HG02973 (cell line): Measurements from ENCODE around the gene SMURF2.
A peak's percentile ranks its signal among the peaks of the same experiment; 100 is the strongest.
"Not testable (repeated sequence)": the region's sequence is repeated elsewhere in the genome, so short reads cannot be mapped to it uniquely, and the experiment has no call there.

Experiments
- ATAC-seq: cut with Tn5 transposase; IDR thresholded peaks from one replicate; pipeline ENCODE4 v1.9.1; 2021; ENCODE audit warnings: moderate library complexity; ENCODE audit not compliant: unreplicated experiment

SMURF2 gene

GRCh38 chr17:64661976-64662773 is at the start of gene SMURF2:
Gene SMURF2, minus strand, starts transcription at chr17:64662307. Its CDS starts 427 bp downstream, at chr17:64661880.
- peak; percentile 77 for ATAC-seq

DNA sequence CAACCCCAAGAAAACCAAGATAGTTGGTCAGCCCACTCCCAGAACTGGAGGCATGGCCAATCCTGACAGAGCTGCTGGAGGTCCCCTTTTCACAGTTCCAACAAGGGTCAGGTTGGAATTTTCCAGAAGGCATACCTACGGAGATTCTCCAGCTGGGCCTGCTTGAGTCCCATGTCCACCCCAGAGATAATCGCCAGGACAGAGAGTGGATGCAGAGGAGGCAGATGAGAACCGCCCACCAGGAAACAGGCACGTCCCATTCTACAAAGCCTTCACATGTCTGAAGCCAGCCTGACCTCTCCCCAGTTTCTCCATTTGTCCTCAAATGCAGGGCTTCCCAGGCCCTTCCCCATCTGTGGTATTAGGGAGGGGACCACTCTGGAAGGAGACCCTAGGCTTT is 47.4 kb upstream of the SMURF2 start:
- no peak for ATAC-seq

- no peak for ATAC-seq
These were observed 45.0 kb upstream of the SMURF2 start for GRCh38 chr17:64707050-64707591.

GRCh38 chr17:64706224-64707049 is 44.3 kb upstream of the SMURF2 start:
- ATAC-seq: no peak

DNA sequence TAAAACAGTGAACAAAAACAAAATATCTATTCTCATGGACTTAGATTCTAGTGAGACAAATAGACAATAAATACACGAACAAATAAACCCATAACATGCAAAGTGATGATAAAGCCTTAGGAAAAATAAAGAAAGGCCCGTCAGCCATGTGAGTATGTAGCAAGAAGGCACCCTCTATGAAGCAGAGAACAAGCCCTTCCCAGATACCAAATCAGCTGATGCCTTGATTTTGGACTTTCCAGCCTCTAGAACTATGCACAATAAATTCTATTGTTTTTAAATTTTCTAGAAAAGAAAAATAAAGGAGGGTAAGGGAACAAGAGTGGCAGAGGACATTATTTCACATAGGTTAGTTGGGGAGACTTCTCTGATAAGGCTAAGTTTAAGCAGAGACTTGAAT is 40.7 kb upstream of the SMURF2 start:
- ATAC-seq: no peak

DNA sequence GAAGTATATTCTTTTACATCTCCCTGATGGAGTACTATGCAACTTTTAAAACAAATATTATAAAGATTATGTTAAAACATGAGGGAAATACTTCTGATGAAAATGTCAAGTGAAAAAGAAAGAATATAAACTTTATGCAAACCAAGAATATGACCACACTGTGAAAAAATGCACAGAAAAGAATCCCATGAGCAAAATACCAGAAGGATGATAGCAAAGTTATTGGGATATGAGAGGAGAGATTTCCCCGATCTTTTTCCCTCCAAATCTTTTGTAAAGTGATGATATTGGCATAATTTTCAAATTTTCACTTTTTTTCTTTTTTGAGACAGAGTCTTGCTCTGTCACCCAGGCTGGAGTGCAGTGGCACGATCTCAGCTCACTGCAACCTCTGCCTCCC is 36.6 kb upstream of the SMURF2 start:
- ATAC-seq: no peak

DNA sequence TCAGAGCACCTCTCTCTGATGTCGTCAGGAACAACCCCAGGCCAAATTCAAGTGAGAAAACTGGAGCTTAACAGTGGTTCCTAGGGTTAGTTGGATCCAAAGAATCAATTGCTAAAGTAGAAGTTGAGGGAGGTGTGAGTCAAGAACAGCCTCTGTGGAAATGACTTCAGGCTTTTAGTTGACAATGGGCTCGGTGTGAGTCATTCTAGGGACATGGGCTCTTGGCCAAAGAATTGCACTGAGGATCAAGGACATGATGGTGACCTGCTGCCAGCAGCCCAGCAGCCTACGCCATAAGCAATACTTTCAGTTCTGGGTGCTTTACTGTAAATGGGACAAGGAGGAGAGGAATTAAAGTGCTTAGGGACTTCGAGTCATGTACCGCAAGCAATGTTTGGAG is 32.1 kb upstream of the SMURF2 start:
- ATAC-seq: no peak

DNA sequence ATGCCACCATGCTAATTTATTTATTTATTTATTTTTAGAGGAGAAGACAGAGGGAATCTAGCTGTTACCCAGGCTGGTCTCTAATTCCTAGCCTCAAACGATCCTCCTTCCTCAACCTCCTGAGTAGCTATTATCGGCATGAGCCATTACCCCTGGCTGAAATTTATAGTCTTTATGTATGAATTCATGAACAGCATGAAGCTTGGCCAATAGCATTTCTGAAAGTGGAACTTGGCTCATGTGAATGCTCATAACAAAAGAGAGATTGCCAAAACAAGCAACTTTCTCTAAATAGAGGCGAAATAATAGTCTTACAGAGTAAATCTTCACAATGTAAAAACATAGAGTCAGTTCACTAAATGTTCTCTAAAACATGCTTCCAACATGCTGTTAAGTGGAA is 30.1 kb upstream of the SMURF2 start:
- no peak for ATAC-seq

GRCh38 chr17:64689106-64689505 is 27.0 kb upstream of the SMURF2 start:
- ATAC-seq: no peak

DNA sequence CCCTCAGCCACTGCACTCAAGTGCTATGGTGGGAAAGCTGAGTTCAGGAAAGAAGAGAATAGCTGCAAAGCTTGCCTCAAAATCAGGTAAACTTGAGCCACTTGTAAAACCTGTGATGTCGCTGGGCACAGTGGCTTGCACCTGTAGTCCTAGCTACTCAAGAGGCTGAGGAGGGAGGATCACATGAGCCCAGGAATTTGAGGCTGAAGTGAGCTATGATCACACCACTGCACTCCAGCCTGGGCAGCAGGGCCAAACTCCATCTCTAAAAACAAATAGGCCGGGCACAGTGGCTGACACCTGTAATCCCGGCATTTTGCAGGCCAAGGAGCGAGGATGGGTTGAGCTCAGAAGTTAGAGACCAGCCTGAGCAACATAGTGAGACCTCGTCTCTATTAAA is 26.4 kb upstream of the SMURF2 start:
- ATAC-seq: no peak

- ATAC-seq: no peak
These were observed 25.9 kb upstream of the SMURF2 start for GRCh38 chr17:64687961-64688360.

GRCh38 chr17:64687376-64687775 is 25.3 kb upstream of the SMURF2 start:
- ATAC-seq: no peak

GRCh38 chr17:64686705-64687104 is 24.6 kb upstream of the SMURF2 start:
- no peak for ATAC-seq

GRCh38 chr17:64685705-64686104 is 23.6 kb upstream of the SMURF2 start:
- ATAC-seq: no peak

DNA sequence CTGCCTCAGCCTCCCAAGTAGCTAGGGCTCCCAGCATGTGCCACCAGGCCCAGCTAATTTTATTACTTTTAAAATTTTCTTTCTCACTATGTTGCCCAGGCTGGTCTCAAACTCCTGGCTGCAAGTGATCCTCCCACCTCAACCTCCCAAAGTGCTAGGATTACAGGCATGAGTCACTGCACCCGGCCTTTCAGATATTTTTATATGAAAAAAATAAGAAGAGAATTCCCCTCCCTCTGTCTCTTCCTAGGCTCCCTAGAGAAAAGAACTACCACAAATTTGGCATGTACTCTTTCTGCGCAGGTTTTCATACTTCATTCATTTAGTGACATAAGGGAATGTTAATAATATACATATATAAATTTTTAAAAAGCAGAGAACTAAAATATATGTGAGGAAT is 21.7 kb upstream of the SMURF2 start:
- no peak for ATAC-seq

DNA sequence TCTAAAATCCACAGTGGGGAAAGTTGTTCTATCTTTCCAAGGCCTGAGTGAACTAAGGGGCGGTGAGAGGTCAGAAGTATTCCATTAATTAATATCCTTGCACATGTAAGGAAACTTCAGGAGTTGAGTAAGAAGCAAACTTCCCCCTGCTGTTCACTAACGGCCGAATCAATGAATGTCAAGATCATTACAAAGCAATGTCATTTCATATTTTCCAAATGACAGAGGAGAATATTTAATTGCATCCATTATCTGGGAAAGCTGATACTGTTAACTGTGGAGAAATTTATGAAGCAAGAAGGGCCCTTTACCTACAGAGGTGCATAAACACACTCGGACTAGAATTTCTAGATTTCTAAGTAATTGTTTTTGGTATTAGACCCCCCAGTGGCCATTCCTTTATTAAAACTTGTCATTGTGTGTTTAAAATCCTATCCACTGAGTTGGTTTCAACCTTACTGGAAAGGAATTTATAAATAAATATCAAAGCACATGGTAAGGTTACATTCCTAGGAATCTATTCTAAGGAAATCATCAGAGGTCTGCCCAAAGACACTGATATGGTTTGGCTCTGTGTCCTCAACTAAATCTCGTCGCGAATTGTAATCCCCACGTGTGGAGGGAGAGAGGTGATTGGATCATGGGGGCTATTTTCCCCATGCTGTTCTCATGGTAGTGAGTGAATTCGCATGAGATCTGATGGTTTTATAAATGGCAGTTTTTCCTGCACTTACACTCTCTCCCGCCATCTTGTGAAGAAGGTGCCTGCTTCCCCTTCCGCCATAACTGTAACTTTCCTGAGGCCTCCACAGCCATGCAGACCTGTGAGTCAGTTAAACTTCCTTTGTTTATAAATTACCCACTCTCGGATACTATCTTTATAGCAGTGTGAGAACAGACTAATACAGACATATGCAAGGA is 20.4 kb upstream of the SMURF2 start:
- ATAC-seq: no peak

DNA sequence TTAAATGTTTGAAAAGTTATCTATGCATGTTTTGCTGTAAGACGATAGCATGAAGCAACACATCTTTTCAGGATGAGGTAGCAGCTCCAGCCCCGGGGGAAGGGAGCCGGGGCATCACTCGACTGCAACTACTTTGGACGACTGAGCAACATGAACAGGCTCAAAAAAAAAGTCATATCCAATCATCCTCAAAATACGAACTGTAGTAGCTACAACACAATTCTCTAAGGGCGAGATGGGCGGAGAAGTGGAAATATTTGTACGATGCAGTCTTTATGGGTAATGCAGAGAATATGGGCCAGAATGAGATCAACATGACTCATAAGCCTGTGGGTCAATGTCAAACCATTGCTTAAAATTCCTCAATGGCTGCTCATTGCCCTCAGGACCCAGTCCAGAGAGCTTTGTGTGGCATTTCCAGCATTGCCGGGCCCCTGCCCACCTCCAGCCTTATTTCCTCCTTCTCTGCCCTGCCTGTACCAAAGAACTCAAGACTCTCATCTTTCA is 17.7 kb upstream of the SMURF2 start:
- no peak for ATAC-seq

- ATAC-seq: no peak
These were observed 14.7 kb upstream of the SMURF2 start for GRCh38 chr17:64676763-64677162.

DNA sequence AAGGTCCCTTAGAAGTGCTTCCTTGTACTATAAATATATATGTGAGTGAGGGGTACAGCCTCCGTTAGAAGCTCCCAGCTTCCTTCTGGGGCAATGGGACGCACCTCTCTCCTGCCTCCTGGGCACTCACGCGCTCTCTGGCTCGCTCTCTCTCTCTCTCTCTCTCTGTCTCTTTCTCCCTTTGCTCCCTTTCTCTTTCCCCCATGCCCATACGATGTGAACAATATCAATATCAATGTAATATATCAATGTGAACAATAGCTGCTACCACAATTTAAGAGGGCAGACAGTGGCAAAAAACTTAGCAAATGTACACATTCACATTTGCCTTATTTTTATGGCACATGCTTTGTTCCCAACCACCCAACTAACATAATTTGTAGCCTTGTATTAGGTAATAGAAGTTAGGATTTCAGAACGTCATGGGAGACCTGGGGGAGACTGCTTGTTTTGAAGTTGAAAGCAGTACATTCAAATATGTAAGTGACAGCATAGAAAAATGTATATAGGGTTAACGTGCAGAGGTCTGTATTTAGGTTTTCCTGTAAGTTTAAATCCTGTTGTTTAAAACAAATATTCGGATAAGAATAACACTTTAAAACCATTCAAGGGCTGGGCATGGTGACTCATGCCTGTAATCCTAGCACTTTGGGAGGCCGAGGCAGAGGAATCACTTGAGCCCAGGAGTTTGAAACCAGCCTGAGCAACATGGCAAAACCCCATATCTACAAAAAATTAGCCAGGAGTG is 8.9 kb upstream of the SMURF2 start:
- not testable (repeated sequence) for ATAC-seq
